GM12872 (cell line): ENCODE results near the gene NLRP10.
A peak's percentile ranks its signal among the peaks of the same experiment; 100 is the strongest.

Experiments used
- CTCF ChIP-seq: IDR thresholded peaks from 3 replicates; pipeline ENCODE4 v1.5.1; 2011; ENCODE audit warnings: low read depth, mild to moderate bottlenecking, low read length, moderate library complexity; ENCODE audit not compliant: insufficient read depth

The NLRP10 gene

GRCh38 chr11:7965386-7965785 lies at the start of gene NLRP10:
Gene NLRP10, minus strand, starts transcription at chr11:7965447. Its CDS starts 1,952 bp downstream, at chr11:7963495.
- no peak for TF ChIP-seq CTCF

- TF ChIP-seq CTCF, result no peak
Measured at GRCh38 chr11:8013833-8014232, 48.6 kb upstream of the NLRP10 start.

GRCh38 chr11:8011981-8012444 lies 46.8 kb upstream of the NLRP10 start:
- no peak for TF ChIP-seq CTCF

GRCh38 chr11:8011371-8011770 lies 46.1 kb upstream of the NLRP10 start:
- no peak for TF ChIP-seq CTCF

- no peak for TF ChIP-seq CTCF
Measured at GRCh38 chr11:8009856-8010255, 44.6 kb upstream of the NLRP10 start.

GRCh38 chr11:8008212-8008611 lies 43.0 kb upstream of the NLRP10 start:
- no peak for TF ChIP-seq CTCF

- TF ChIP-seq CTCF, result peak; percentile 96
Measured at GRCh38 chr11:8006349-8006977, 41.2 kb upstream of the NLRP10 start.

GRCh38 chr11:8005556-8005955 lies 40.3 kb upstream of the NLRP10 start:
- TF ChIP-seq CTCF, result no peak
